Measurements from ENCODE around the gene WDFY2. TPM values are rescaled to one million over a fixed set of nuclear protein-coding genes. Genes with fewer than 3 reads are reported as not detected.

The WDFY2 gene
- total and polyA plus RNA-seq, 2 experiments from 2014 or later: 11.4 to 24.0 TPM

GRCh38 chr13:51538591-51539179, 45.6 kb upstream of the WDFY2 start (continued):
- no peak for TF ChIP-seq ZNF462 (CRISPR knock-in tag; IDR thresholded peaks at IDR 0.05)
- TF ChIP-seq JUNB (IDR thresholded peaks at IDR 0.05; ENCODE audit: unreplicated experiment): no peak
- TF ChIP-seq ZNF331 (CRISPR knock-in tag; IDR thresholded peaks at IDR 0.05; ENCODE audit: low read depth): no peak
- no peak for TF ChIP-seq STAT1 (IDR thresholded peaks at IDR 0.05; ENCODE audit: unreplicated experiment)

GRCh38 chr13:51539887-51540286, 44.4 kb upstream of the WDFY2 start:
- Histone ChIP-seq H3K36me3 (ENCODE audit: insufficient read depth) (no peaks in the 10 kb centered on the region), H3K4me2 (no peak overlapping the region), H4K20me1 (replicated peaks; ENCODE audit: insufficient read depth) (no peaks in the 10 kb centered on the region), H3F3A (replicated peaks; ENCODE audit: low read depth) (no peaks in the 10 kb centered on the region), H3K4me1 (ENCODE audit: insufficient read depth) (peaks cover 18% of the 10 kb centered on the region), H3K4me3 (no peak overlapping the region), H3K27ac (ENCODE audit: low read depth) (no peak overlapping the region), H3K9me2 (ENCODE audit: insufficient read depth) (no peaks in the 10 kb centered on the region), H2AFZ (no peak overlapping the region), H3K79me2 (replicated peaks; ENCODE audit: insufficient read depth) (no peaks in the 10 kb centered on the region), H3K27me3 (ENCODE audit: insufficient read depth) (no peaks in the 10 kb centered on the region)
- DNase-seq (ENCODE audit: low spot score) (no peak), ATAC-seq (no peak)
- Mint-ChIP-seq H3K4me3 (no peak overlapping the region), H3K27me3 (ENCODE audit: insufficient read depth, low read depth, poor library complexity) (peaks cover 4% of the 10 kb centered on the region), H3K27ac (no peak overlapping the region), H3K9me3 (no peaks in the 10 kb centered on the region), H3K36me3 (ENCODE audit: low read depth) (no peaks in the 10 kb centered on the region), H3K4me1 (peaks cover 37% of the 10 kb centered on the region)
- TF ChIP-seq STAT1 (IDR thresholded peaks at IDR 0.05; ENCODE audit: unreplicated experiment): no peak
- TF ChIP-seq CTCF (conservative IDR thresholded peaks at IDR 0.05; ENCODE audit: low read depth in 2 of 2): no peak
- no peak for TF ChIP-seq JUNB (IDR thresholded peaks at IDR 0.05; ENCODE audit: unreplicated experiment)
- no peak for TF ChIP-seq EZH2 (IDR thresholded peaks at IDR 0.05; ENCODE audit: low read depth, unreplicated experiment)
- TF ChIP-seq REST (IDR thresholded peaks at IDR 0.05; ENCODE audit: unreplicated experiment): no peak
- TF ChIP-seq ZNF114 (CRISPR knock-in tag; IDR thresholded peaks at IDR 0.05): no peak
- no peak for TF ChIP-seq ETS1 (IDR thresholded peaks at IDR 0.05)
- no peak for TF ChIP-seq NANOG (IDR thresholded peaks at IDR 0.05; ENCODE audit: borderline replicate concordance)
- no peak for TF ChIP-seq EZH2phosphoT487 (IDR thresholded peaks at IDR 0.05; ENCODE audit: unreplicated experiment)
- no peak for TF ChIP-seq CREB1 (CRISPR knock-in tag; IDR thresholded peaks at IDR 0.05; ENCODE audit: low read depth)
- no peak for TF ChIP-seq ZNF331 (CRISPR knock-in tag; IDR thresholded peaks at IDR 0.05; ENCODE audit: low read depth)
- no peak for TF ChIP-seq POLR2AphosphoS5 (IDR thresholded peaks at IDR 0.05; ENCODE audit: low read depth)
